CD14-positive monocyte (primary cell): ENCODE results near the gene PSD. TPM values are rescaled to one million over a fixed set of nuclear protein-coding genes. Genes with fewer than 3 reads are reported as not detected.

Experiments used
- DNase-seq, 3 donors: peaks; one replicate each; pipeline ENCODE4 v3.0.0-alpha.2; 2011 to 2022
- H2AFZ ChIP-seq: 2 replicates; pipeline ENCODE4 v1.6.0; 2012; ENCODE audit warnings: mild to moderate bottlenecking, low read depth, low read length, inconsistent platforms; ENCODE audit not compliant: insufficient read depth, poor library complexity, severe bottlenecking
- H3K27ac ChIP-seq, 2 donors: 1 replicate in 1 of 2; 2 replicates in 1 of 2; pipeline ENCODE4 v1.5.1; 2012 to 2013; ENCODE audit warnings: low read length in 2 of 2, control low read depth in 1 of 2, inconsistent platforms in 1 of 2, low read depth in 1 of 2, mild to moderate bottlenecking in 1 of 2
- H3K27me3 ChIP-seq, 2 donors: one replicate each; pipeline versions ENCODE4 v1.6.0 to v1.6.1; 2011 to 2013; ENCODE audit warnings: low read length in 2 of 2; ENCODE audit not compliant: control insufficient read depth in 2 of 2, insufficient read depth in 2 of 2
- H3K36me3 ChIP-seq, 2 donors: replicated peaks in 1 of 2; 1 replicate in 1 of 2; 2 replicates in 1 of 2; pipeline versions ENCODE4 v1.5.1 to v1.6.1; 2012 to 2013; ENCODE audit warnings: low read length in 2 of 2, control low read depth in 1 of 2, inconsistent platforms in 1 of 2, mild to moderate bottlenecking in 1 of 2; ENCODE audit not compliant: insufficient read depth in 2 of 2, control insufficient read depth in 1 of 2
- H3K4me1 ChIP-seq, 2 donors: 1 replicate in 1 of 2; 2 replicates in 1 of 2; pipeline versions ENCODE4 v1.5.1 to v1.6.1; 2012 to 2013; ENCODE audit warnings: low read length in 2 of 2, control low read depth in 1 of 2, inconsistent platforms in 1 of 2, mild to moderate bottlenecking in 1 of 2, moderate library complexity in 1 of 2; ENCODE audit not compliant: insufficient read depth in 2 of 2, control insufficient read depth in 1 of 2
- H3K4me2 ChIP-seq: replicated peaks from 2 replicates; pipeline ENCODE3; 2012; ENCODE audit warnings: low read length, moderate library complexity, mild to moderate bottlenecking; ENCODE audit not compliant: poor library complexity, severe bottlenecking; ENCODE audit errors: extremely low read depth
- H3K4me3 ChIP-seq, 3 experiments: fragments of 200-600 bp in 1 of 3; sonication (generic) in 1 of 3; replicated peaks in 1 of 3; 1 replicate in 2 of 3; 2 replicates in 1 of 3; pipeline ENCODE4 v1.5.1; 2011 to 2013; ENCODE audit warnings: low read length in 3 of 3, mild to moderate bottlenecking in 3 of 3, control low read depth in 2 of 3, low read depth in 2 of 3, inconsistent platforms in 1 of 3, moderate library complexity in 1 of 3
- H3K79me2 ChIP-seq: 2 replicates; pipeline ENCODE4 v1.6.0; 2012; ENCODE audit warnings: mild to moderate bottlenecking, control low read depth, inconsistent platforms, low read length, moderate library complexity; ENCODE audit not compliant: insufficient read depth
- H3K9ac ChIP-seq: 2 replicates; pipeline ENCODE4 v1.6.0; 2017; ENCODE audit warnings: low read length, mild to moderate bottlenecking; ENCODE audit not compliant: insufficient read depth, poor library complexity, severe bottlenecking
- H3K9me3 ChIP-seq, 2 donors: replicated peaks in 1 of 2; 1 replicate in 1 of 2; 2 replicates in 1 of 2; pipeline versions ENCODE4 v1.5.1 to v1.6.1; 2012 to 2013; ENCODE audit warnings: low read length in 2 of 2, control low read depth in 1 of 2; ENCODE audit not compliant: control insufficient read depth in 1 of 2, insufficient read depth in 1 of 2
- H4K20me1 ChIP-seq: 2 replicates; pipeline ENCODE4 v1.6.0; 2012; ENCODE audit warnings: mild to moderate bottlenecking, low read length, control low read depth, moderate library complexity; ENCODE audit not compliant: insufficient read depth
- H3K27ac Mint-ChIP-seq, 7 donors: one replicate each; pipeline ENCODE4 v1.8.0; 2020; ENCODE audit warnings: mild to moderate bottlenecking in 7 of 7, mixed read lengths in 7 of 7, moderate library complexity in 6 of 7, inconsistent platforms in 2 of 7
- H3K27me3 Mint-ChIP-seq, 3 donors: one replicate each; pipeline ENCODE4 v1.8.0; 2021 to 2022; ENCODE audit warnings: low read depth in 3 of 3, mild to moderate bottlenecking in 3 of 3, mixed read lengths in 3 of 3, moderate library complexity in 3 of 3, inconsistent platforms in 1 of 3
- H3K36me3 Mint-ChIP-seq, 2 donors: one replicate each; pipeline ENCODE4 v1.8.0; 2020; ENCODE audit warnings: mixed read lengths in 2 of 2, inconsistent platforms in 1 of 2, mild to moderate bottlenecking in 1 of 2
- H3K4me1 Mint-ChIP-seq: one replicate; pipeline ENCODE4 v1.8.0; 2020; ENCODE audit warnings: mild to moderate bottlenecking, mixed read lengths
- H3K4me3 Mint-ChIP-seq, 2 donors: one replicate each; pipeline ENCODE4 v1.8.0; 2020; ENCODE audit warnings: mild to moderate bottlenecking in 2 of 2, mixed read lengths in 2 of 2, moderate library complexity in 1 of 2
- H3K9me3 Mint-ChIP-seq, 7 donors: one replicate each; pipeline ENCODE4 v1.8.0; 2020 to 2022; ENCODE audit warnings: mixed read lengths in 7 of 7, mild to moderate bottlenecking in 6 of 7, moderate library complexity in 6 of 7, inconsistent platforms in 2 of 7
- WGBS: methylation state at CpG from one replicate; pipeline ENCODE4 v1.1.5; 2013; ENCODE audit warnings: missing lambda C conversion rate; ENCODE audit not compliant: insufficient coverage; 5-methylcytosine and 5-hydroxymethylcytosine counted together
- intact Hi-C, 2 donors: fragments of 100-400 bp; cut with micrococcal nuclease; formaldehyde crosslinking; loops; one replicate each; pipeline versions ENCODE4 v1.15.0 to v1.15.1; 2023
- polyA plus RNA-seq, 3 donors: library from polyadenylated mRNA; depleted of rRNA in 1 of 3; unstranded in 2 of 3; stranded (reverse) in 1 of 3; fragments of 300-500 nt in 2 of 3; fragments of >200 nt in 1 of 3; fragmentation: Illumina TruSeq in 2 of 3; gene quantifications; 1 replicate in 2 of 3; 2 replicates in 1 of 3; pipeline ENCODE4 v1.2.3, GENCODE V29; 2012 to 2021
- TF ChIP-seq, protein P1 (sequence below): fragments of 200-600 bp; IDR thresholded peaks from one replicate; pipeline ENCODE4 v1.8.0; 2022; ENCODE audit warnings: antibody characterized with exemption, mild to moderate bottlenecking

PSD gene
- polyA plus RNA-seq, 3 donors, result 0.27 to 1.5 (median 1.1) TPM

DNA sequence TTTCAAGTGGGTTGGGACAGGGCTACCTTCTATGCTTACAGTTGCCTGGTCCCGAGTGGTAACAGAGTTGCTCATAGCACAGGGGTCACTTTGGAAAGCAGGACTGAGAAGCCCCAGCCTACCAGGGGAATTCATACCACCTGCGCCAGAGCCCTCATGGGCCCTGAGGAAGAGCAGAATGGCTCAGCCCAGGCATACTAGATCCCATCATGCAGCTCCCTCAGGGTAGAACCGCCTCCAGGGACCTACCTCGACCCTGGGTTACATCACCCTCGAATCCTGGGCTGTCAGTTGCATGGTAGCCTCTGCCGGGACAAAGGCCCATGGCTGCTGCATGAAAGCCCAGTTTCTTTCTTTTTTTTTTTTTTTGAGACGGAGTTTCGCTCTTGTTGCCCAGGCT lies 10.9 kb upstream of the PSD start:
- no peak for DNase-seq
- no peak overlapping the region for H3K4me3 ChIP-seq
- no peak overlapping the region for H2AFZ ChIP-seq
- no peaks in the 10 kb centered on the region for H3K27me3 ChIP-seq
- Mint-ChIP-seq H3K4me3 (no peak overlapping the region), H3K9me3 (peaks cover 0 to 1% (median 0%) of the 10 kb centered on the region in 7 donors), H3K27ac (no peak overlapping the region), H3K4me1 (peaks cover 22% of the 10 kb centered on the region), H3K36me3 (peaks cover 20 to 22% of the 10 kb centered on the region in 2 donors), H3K27me3 (no peaks in the 10 kb centered on the region)
- 93% methylated on average over 8 of the region's 8 CpGs for WGBS
- peaks cover 5 to 7% of the 10 kb centered on the region in 2 donors for H3K36me3 ChIP-seq
- peaks cover 7% of the 10 kb centered on the region for H4K20me1 ChIP-seq
- TF ChIP-seq, protein P1, sequence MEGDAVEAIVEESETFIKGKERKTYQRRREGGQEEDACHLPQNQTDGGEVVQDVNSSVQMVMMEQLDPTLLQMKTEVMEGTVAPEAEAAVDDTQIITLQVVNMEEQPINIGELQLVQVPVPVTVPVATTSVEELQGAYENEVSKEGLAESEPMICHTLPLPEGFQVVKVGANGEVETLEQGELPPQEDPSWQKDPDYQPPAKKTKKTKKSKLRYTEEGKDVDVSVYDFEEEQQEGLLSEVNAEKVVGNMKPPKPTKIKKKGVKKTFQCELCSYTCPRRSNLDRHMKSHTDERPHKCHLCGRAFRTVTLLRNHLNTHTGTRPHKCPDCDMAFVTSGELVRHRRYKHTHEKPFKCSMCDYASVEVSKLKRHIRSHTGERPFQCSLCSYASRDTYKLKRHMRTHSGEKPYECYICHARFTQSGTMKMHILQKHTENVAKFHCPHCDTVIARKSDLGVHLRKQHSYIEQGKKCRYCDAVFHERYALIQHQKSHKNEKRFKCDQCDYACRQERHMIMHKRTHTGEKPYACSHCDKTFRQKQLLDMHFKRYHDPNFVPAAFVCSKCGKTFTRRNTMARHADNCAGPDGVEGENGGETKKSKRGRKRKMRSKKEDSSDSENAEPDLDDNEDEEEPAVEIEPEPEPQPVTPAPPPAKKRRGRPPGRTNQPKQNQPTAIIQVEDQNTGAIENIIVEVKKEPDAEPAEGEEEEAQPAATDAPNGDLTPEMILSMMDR, result no peak
- H3K9me3 ChIP-seq, result no peaks in the 10 kb centered on the region
- H3K4me1 ChIP-seq, result peaks cover 27 to 30% of the 10 kb centered on the region in 2 donors
- intact Hi-C loops, result no loop called here
- no peak overlapping the region for H3K9ac ChIP-seq
- peaks cover 16% of the 10 kb centered on the region for H3K79me2 ChIP-seq
- H3K4me2 ChIP-seq, result no peak overlapping the region
- H3K27ac ChIP-seq, result no peak overlapping the region

DNA sequence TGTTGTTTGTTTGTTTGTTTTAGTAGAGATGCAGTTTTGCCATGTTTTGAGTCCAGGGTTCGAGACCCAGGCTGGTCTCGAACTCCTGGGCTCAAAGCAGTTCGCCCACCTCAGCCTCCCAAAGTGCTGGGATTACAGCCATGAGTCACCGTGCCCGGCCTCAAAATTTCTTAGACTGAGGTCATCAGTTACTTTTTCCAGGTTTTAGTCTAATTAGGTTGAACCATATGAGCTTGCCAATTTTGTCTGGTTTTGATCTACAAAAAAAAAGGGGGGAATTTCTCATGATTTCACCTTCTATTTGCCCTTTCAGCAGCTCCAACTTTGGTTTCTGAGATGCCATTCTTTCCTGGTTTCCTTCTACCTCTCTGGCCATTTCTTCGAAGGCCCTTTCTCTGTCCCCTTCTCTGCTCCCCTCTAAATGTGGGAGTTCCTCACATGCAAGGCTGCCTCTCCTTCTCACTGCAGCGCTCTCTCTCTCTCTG lies 8.3 kb upstream of the PSD start:
- 92% methylated on average over 7 of the region's 7 CpGs for WGBS
- TF ChIP-seq, protein P1, result no peak
- Mint-ChIP-seq H3K9me3 (peaks cover 0 to 1% (median 0%) of the 10 kb centered on the region in 7 donors), H3K27ac (no peak overlapping the region), H3K4me1 (peaks cover 21% of the 10 kb centered on the region), H3K36me3 (peaks cover 33 to 38% of the 10 kb centered on the region in 2 donors), H3K4me3 (no peak overlapping the region), H3K27me3 (no peaks in the 10 kb centered on the region)
- Histone ChIP-seq H4K20me1 (peaks cover 29% of the 10 kb centered on the region), H3K9me3 (no peaks in the 10 kb centered on the region), H3K79me2 (peaks cover 20% of the 10 kb centered on the region), H3K27me3 (no peaks in the 10 kb centered on the region), H3K4me2 (no peak overlapping the region), H3K4me1 (peaks cover 20 to 22% of the 10 kb centered on the region in 2 donors), H3K27ac (no peak overlapping the region), H3K4me3 (no peak overlapping the region), H3K36me3 (peaks cover 21 to 22% of the 10 kb centered on the region in 2 donors), H2AFZ (no peak overlapping the region), H3K9ac (no peak overlapping the region)
- intact Hi-C loops, result no loop called here
- DNase-seq, result no peak
